T47D (cell line): Measurements from ENCODE around the gene GNG12.

ENCODE experiments used
- DNase-seq, 2 experiments: peaks; one replicate each; pipeline versions ENCODE4 v3.0.0 to v3.0.0-alpha.2; 2011 to 2012; ENCODE audit warnings: low read depth in 1 of 2, low spot score in 1 of 2
- JUND ChIP-seq: IDR thresholded peaks from 2 replicates; pipeline ENCODE4 v1.6.1; 2012; ENCODE audit warnings: low read depth
- in situ Hi-C: cut with HindIII; loops from 2 replicates; pipeline ENCODE4 v1.10.0; 2016; ENCODE audit warnings: low sequenced_read_pairs, low pct_unique_long_range_greater_than_20kb

GNG12 gene

DNA sequence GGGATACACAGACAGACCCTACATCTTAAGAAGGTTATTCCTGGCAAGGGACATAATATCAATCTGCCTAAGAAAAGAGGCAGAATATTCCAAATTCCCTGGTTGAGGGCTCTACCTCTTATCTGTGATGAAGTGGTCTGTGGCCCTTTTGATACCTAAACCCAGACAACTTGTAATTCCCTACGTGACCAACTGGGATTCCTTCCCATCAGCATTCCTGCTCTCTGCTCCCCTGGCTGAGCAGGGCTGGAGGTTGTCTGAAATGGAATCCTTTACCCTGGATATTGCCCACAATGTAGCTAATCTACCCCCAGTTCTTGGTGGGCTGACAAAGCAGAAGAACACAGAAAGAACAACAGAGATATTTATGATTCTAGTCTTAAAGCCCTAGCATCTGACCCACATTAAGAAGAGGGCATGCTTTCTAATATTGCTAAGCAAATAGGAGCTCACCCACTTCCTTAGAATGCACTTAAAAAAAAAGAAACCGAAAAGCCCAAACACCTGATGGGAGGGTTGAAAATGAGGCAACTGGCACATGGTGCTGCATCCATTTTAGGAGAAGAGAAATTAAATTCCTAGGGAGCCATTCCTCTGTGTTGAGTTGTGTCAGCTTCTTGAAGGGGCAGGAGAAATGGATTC lies 111.5 kb downstream of the GNG12 start:
- in situ Hi-C loops, result no loop called here
- TF ChIP-seq JUND, result no peak
- no peak for DNase-seq

DNA sequence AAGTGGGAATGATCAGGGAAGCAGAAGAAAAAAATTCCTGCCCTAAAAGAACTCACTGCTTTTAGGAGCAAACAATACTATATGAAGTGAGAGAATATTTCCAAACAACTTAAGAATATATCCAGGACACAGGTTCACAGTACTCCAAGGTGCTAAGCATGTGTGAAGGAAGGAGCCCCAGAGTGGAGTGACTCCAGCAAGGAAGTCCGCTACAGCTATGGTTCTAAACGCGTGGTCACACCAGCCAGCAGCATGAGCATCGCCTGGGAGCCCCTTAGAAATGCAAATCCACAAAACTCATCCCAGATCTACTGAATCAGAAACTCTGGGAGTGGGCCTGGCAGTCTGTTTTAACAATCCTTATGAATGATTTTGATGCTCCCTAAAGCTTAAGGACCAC lies 112.2 kb downstream of the GNG12 start:
- no peak for DNase-seq
- in situ Hi-C loops, result no loop called here
- no peak for TF ChIP-seq JUND

DNA sequence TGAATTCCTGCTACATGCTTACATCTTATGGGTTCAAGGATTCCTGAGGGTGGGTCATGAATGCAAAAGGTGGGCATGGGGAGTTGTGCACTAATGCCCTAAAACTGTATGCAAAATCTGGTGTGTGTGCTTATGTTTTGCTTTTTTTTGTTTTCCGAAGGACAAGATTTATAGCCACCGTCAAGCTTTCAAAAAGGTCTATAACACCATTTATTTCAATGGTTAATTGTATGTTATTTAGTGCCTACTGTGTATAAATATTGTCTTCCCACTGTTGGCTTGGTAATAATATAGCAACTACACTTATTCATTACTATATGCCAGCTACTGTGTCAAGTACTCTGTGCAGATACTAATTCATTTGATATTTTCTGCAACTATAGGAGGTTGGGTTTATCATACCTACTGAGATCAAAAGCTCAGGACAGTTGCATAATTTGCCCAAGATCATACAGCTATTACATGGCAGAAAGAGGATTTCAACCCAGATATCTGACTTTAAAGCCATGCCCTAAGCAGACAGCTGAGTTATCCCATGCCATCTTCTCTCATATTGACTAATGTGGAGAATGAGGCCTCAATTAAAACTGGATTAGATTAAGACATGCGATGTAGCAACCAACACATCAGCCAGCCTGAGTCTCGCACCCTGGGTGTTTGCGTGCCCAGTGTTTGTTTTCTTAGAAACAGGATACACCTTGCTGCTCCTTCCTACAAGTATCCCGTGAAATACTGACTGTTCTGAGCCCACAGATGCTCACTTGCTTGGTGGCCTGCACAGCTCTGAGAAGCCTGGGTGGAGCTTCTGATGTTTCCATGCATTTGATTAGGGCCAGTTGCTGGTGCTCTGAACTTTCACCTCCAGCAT lies 113.7 kb downstream of the GNG12 start:
- DNase-seq, result no peak
- no peak for TF ChIP-seq JUND
- in situ Hi-C loops, result no loop called here

DNA sequence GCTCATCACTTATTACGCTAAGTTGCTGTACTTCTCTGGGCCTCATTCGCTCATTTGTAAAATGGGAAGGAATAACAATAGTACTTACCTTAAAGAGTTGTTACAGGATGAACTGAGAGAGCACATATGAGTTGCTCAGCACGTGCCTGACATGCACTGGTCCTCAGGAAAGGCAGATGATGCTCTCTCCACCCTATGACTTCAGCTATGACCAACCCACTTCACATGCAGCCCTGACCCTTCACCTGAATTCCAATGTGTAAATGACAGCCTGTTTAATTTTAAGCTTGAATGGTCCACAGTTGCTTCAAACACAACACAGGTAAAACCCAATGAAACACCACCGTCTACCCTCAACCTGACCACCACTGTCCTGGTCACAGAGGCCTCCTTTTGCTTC lies 115.4 kb downstream of the GNG12 start:
- in situ Hi-C loops, result no loop called here
- no peak for TF ChIP-seq JUND
- no peak for DNase-seq

DNA sequence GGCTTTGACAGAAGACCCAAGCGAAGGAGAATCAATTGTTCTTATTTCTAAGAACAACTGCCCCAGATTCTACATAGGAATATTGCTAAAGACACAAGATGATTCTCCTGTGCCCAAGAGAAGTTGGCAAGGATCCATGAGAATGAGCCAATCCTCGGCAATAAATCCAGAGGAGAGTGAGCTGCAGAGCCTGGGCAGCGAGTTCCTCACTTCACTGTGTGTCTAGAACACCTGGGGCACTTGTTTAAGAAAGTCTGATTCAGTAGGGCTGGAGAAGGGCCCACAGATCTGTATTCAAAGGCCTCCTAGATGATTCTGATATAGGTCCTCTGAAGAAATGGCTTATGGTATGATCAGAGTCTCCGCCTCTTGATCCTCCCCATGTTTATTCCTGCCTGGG lies 116.5 kb downstream of the GNG12 start:
- in situ Hi-C loops, result no loop called here
- DNase-seq, result peak in 1 of 2 experiments; percentile 71
- no peak for TF ChIP-seq JUND

DNA sequence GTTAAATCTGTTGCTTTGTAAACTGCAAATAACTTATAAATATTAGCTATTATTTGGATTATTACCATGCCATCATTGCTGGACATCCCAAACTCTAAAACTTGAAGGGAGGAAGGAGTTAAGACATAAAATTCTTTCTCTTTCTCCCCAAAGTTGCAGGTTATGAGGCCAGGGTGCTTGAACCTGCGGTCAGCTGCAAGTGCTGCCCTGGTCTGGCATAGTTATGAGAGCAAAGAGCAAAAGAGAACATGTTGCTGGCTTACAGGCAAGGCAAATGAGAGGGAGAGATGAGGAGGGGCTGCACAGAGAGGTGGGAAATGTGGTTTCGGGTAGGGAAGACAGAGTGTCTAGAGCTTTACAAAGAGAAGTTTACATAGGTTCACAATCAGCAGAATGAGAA lies 117.4 kb downstream of the GNG12 start:
- in situ Hi-C loops, result no loop called here
- no peak for TF ChIP-seq JUND
- DNase-seq, result no peak

DNA sequence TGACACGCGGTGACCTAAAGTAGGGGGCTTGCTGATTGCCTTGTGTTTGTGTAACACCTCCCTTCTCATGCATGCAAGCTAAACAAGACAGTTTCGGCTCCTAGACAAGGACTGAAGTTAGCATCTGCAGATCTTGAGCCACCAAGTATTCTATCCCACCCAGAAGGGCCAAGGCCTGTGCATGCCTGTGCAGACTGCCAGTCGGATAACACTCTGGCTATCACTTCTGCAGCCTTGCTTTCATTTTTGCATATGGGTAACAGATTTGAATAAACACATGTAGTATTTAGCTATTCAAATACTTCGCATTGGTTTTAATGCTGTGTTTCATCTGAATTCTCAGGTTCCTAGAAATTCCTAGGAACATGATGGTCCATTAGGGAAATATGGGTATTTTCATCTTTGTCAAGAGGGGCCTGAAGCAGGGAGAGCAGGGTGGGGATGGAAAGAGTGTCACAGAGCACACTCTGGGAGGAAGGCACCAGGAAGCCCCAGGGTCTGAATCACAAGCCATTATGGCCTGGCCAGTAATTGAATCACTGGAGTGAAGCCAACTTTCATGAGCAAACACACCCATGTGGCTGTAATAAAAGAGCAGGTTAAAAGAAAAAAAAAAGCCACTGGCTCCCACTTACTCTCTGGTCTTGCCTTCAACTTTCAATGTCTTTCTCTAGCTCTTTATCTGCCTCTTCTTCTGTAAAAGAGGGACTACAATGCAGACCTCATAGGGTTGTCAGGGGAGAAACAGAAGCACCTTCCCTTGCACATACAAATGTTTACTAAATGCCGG lies 120.0 kb downstream of the GNG12 start:
- in situ Hi-C loops, result no loop called here
- peak in 1 of 2 experiments; percentile 12 for DNase-seq
- TF ChIP-seq JUND, result no peak

DNA sequence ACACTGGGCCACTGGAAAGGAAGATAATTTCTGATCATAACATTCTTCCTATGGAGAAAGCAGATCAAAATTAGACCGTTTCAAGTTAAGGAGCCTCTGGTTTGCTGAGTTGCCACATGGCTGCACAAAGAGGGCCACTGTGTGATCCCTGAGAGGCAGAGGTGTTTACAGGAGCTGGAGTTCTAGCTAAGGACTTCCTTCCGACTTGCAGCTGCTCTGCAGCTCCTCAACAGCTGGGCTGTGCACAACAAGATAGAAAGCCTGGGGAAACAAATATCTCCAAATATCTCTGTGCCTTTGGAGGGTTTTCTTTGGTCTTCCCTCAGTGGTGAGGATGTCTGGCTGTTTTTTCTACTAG lies 121.4 kb downstream of the GNG12 start:
- no peak for TF ChIP-seq JUND
- in situ Hi-C loops, result no loop called here
- DNase-seq, result no peak

DNA sequence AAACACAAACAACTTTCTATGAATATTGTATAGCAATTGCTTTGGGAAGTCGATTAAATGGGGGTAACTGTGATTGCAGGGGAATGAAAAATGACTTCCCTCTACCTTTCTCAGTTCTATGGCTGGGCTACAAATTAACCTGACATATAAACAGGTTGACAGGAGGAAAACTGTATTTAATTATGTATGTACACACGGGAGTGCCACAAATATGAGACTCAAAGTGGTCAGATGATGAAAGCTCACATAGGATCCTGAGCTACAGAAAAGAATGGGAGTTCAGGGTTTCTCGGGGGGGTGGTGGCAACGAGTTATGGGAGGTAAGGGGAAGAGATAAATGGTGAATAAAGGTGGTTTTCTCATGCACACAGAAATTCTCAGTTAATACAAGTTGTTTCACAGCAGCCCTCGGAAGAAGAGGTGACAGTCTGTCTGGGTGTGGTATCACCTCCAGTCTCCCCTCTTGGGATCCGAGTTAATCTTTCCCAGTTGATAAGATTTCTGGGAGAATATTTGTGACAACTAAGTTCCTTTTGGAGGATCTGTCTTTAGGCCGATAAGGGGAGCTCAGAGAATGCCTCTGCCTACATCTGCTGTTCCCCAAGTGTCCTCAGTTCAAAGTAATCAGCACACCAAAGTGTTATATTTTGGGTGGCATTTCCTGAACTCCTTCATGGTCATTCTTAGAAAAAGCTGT lies 122.0 kb downstream of the GNG12 start:
- in situ Hi-C loops, result no loop called here
- no peak for DNase-seq
- no peak for TF ChIP-seq JUND

DNA sequence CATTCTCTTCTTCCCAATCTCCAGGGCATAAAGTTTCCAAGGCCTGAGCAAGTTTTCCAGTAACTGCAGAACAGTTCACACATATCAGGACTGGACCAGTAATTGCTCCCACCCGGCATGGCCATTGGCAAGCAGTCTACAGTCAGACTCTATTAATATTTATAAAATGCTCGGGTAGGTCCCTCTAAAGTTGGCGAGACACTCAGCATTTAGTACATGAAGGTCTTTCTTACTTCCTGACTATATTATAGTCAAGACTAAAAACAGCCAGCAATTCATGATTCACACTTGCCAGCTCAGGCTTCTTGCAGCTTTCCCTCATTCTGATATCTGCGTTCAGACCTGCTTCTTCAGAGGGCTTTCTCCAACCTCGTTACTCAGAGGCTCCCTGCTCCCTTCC lies 122.8 kb downstream of the GNG12 start:
- DNase-seq, result no peak
- TF ChIP-seq JUND, result no peak
- in situ Hi-C loops, result no loop called here

DNA sequence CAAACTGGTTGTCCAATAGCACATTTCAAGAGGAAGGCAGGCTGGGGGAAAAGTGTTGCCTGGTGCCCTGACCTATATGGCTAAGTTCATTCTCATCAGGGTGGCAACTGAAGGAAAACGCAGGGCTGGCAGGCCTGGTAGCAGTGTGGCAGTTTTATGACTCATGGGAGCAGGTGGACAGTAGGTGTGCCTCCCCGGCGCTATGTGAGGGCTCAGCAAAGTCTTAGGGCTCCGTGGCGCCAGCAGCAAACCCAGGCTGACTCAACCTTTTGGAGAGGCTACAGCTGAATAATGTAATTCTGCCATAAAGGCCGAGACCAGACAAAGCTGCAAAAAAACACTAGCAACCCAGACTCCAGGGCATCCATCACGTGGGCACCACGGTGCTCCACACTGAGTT lies 124.7 kb downstream of the GNG12 start:
- in situ Hi-C loops, result no loop called here
- no peak for DNase-seq

DNA sequence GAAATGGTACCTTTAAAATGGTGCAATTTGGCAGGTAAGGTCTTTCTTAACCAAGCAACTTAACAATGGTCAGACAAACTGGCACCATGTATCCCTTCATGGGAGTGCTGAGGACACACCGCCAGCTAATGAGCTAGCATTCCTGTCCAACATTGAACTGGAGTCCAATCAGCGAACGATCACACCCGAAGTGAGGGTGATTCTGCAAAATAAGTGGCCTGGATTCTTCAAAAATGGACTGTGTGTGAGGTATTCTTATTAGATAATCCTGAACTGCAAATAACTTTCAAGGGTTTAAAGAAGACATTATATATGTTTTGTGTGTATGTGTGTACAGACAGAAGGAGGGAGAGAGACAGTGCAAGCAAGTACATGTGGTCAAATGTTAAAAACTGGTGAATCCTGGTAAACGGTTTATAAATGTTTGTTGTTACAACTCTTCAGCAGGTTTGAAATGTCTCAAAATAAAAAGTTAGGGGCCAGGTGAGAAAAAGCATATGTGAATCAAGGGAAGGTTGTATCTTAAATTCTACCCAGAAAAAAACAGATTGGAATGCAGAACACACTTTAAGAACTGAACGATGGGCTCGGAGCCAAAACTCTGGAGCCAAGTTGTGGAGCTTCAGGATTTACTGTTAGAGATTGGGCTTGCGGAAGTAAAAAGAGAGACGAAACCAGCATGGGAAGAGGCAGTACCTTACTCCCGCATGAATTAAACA lies 127.4 kb downstream of the GNG12 start:
- no peak for DNase-seq
- TF ChIP-seq JUND, result no peak
- in situ Hi-C loops, result no loop called here

More for the DNA sequence above, 124.7 kb downstream of the GNG12 start:
- no peak for TF ChIP-seq JUND
